ACC112 (cell line): ENCODE results near the gene TEX48.

Source experiments
- H2AFZ ChIP-seq: fragments of 200-600 bp; sonication (generic); one replicate; pipeline ENCODE4 v1.6.0; 2017; ENCODE audit warnings: antibody characterized with exemption, low read length; ENCODE audit not compliant: unreplicated experiment
- H3K27ac ChIP-seq: fragments of 200-600 bp; sonication (generic); 2 replicates; pipeline ENCODE4 v1.5.1; 2014; ENCODE audit warnings: low read depth, mild to moderate bottlenecking, antibody characterized with exemption, low read length, moderate library complexity
- H3K27me3 ChIP-seq: fragments of 200-600 bp; sonication (generic); 2 replicates; pipeline ENCODE4 v1.6.1; 2014; ENCODE audit warnings: mild to moderate bottlenecking, antibody characterized with exemption, low read length, moderate library complexity, mixed read lengths; ENCODE audit not compliant: insufficient read depth
- H3K36me3 ChIP-seq: fragments of 200-600 bp; sonication (generic); 2 replicates; pipeline ENCODE4 v1.6.1; 2016; ENCODE audit warnings: mild to moderate bottlenecking, antibody characterized with exemption, low read length, moderate library complexity, mixed read lengths; ENCODE audit not compliant: insufficient read depth
- H3K4me1 ChIP-seq: fragments of 200-600 bp; sonication (generic); one replicate; pipeline ENCODE4 v1.6.1; 2016; ENCODE audit warnings: low read length, mixed read lengths; ENCODE audit not compliant: insufficient read depth, unreplicated experiment, control insufficient read depth
- H3K4me3 ChIP-seq: fragments of 200-600 bp; sonication (generic); 2 replicates; pipeline ENCODE4 v1.5.1; 2014; ENCODE audit warnings: mild to moderate bottlenecking, low read depth, low read length
- H3K79me2 ChIP-seq: fragments of 200-600 bp; sonication (generic); one replicate; pipeline ENCODE4 v1.6.0; 2016; ENCODE audit warnings: low read length; ENCODE audit not compliant: control insufficient read depth, unreplicated experiment, insufficient read depth

The TEX48 gene, protein sequence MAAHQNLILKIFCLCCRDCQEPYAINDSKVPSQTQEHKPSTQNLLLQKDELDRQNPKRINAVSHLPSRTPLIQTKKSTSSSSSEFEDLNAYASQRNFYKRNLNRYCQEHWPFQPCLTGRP

GRCh38 chr9:114681594-114682332 lies at the start of gene TEX48:
TSS of gene TEX48 (minus strand) at chr9:114682192. CDS start at chr9:114671723, 10,469 bp downstream.
- H3K36me3 ChIP-seq = no peaks in the 10 kb centered on the region
- H3K27ac ChIP-seq = no peak within 1 kb of the TSS
- H3K79me2 ChIP-seq = no peaks in the 10 kb centered on the region
- H2AFZ ChIP-seq = no peak within 1 kb of the TSS
- H3K27me3 ChIP-seq = no peaks in the 10 kb centered on the region
- no peak within 1 kb of the TSS for H3K4me3 ChIP-seq
- H3K4me1 ChIP-seq = peaks cover 35% of the 10 kb centered on the region

DNA sequence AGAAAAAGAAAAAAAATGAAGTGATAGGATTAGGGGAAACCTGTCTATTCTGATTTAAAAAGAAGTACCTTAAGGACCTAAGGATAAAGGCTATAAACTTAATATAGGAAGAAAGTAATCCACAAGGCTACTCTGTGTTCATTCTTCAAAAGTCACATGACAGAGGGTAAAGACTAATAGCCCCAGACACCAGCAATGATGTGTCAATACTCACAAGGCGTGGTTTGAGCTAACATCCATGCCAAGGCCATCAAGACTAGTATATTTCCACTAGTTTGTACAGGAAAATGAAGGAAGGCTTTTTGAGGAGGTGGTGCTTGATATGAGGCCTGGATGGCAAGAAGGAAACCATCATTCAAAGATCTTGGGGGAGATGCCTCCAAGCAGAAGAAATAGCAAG lies 49.7 kb upstream of the TEX48 start:
- Histone ChIP-seq H3K4me1 (peaks cover 9% of the 10 kb centered on the region), H3K27ac (no peak overlapping the region), H3K4me3 (no peak overlapping the region), H2AFZ (no peak overlapping the region), H3K36me3 (no peaks in the 10 kb centered on the region), H3K79me2 (no peaks in the 10 kb centered on the region), H3K27me3 (no peaks in the 10 kb centered on the region)

DNA sequence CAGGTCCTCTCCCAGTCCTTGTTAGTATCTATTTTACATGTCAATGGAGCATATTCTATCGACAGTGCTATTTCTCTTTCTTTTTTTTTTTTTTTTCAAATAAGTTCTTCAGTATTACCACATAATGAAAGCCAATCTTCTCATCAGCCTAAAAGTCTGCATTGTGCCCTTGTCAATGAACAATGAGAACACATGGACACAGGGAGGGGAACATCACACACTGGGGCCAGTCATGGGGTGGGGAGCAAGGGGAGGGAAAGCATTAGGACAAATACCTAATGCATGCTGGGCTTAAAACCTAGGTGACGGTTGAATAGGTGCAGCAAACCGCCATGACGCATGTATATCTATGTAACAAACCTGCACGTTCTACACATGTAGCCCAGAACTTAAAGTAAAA lies 47.7 kb upstream of the TEX48 start:
- no peaks in the 10 kb centered on the region for H3K36me3 ChIP-seq
- H3K4me3 ChIP-seq = no peak overlapping the region
- H3K79me2 ChIP-seq = no peaks in the 10 kb centered on the region
- peaks cover 9% of the 10 kb centered on the region for H3K4me1 ChIP-seq
- H2AFZ ChIP-seq = no peak overlapping the region
- H3K27me3 ChIP-seq = no peaks in the 10 kb centered on the region
- no peak overlapping the region for H3K27ac ChIP-seq

GRCh38 chr9:114725930-114726329 lies 43.9 kb upstream of the TEX48 start:
- no peaks in the 10 kb centered on the region for H3K4me1 ChIP-seq
- H3K27me3 ChIP-seq = no peaks in the 10 kb centered on the region; the same call in 1 of the 2 replicates
- H2AFZ ChIP-seq = no peak overlapping the region
- no peak overlapping the region for H3K4me3 ChIP-seq
- H3K27ac ChIP-seq = no peak overlapping the region
- no peaks in the 10 kb centered on the region for H3K79me2 ChIP-seq
- H3K36me3 ChIP-seq = no peaks in the 10 kb centered on the region

DNA sequence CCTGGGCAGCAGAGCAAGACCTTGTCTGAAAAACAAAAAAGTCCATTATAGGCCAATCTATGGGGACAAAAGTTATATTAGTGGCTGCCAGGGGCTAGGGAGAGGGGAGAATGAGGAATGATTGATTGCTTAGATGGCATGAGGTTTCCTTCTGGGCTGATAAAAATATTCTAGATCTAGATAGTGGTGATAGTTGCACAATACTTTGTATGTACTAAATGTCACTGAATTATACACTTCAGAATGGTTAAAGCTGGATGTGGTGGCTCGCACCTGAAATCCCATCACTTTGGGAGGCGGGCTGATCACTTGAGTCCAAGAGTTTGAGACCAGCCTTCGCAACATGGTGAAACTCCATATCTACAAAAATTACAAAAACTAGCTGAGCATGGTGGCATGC lies 42.8 kb upstream of the TEX48 start:
- Histone ChIP-seq H3K4me1 (no peaks in the 10 kb centered on the region), H3K36me3 (no peaks in the 10 kb centered on the region), H3K4me3 (no peak overlapping the region), H2AFZ (no peak overlapping the region), H3K27me3 (no peaks in the 10 kb centered on the region; the same call in 1 of the 2 replicates), H3K27ac (no peak overlapping the region), H3K79me2 (no peaks in the 10 kb centered on the region)

DNA sequence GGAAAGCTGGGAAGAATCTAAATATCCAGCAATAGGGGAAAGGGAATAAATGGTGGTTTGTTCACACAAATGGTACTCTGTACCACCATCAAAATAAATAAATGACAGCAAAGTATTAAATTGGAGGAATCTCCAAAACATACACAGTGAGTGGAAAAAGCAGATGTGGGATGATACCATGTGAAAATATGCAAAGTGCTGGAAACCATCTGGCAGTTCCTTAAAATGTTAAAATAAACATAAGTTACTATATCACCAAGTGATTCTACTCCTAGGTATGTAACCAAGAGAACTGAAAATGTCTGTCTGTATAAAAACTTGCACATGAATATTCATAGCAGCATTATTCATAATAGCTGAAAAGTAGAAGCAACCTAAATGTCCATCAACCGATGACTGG lies 41.9 kb upstream of the TEX48 start:
- Histone ChIP-seq H3K27me3 (peaks cover 5% of the 10 kb centered on the region), H2AFZ (no peak overlapping the region), H3K4me1 (no peaks in the 10 kb centered on the region), H3K79me2 (no peaks in the 10 kb centered on the region), H3K27ac (no peak overlapping the region), H3K4me3 (no peak overlapping the region), H3K36me3 (no peaks in the 10 kb centered on the region)

GRCh38 chr9:114722937-114723620 lies 41.1 kb upstream of the TEX48 start:
- Histone ChIP-seq H3K36me3 (no peaks in the 10 kb centered on the region), H3K27me3 (peaks cover 14% of the 10 kb centered on the region), H3K27ac (no peak overlapping the region), H3K79me2 (no peaks in the 10 kb centered on the region), H3K4me1 (no peaks in the 10 kb centered on the region), H2AFZ (no peak overlapping the region), H3K4me3 (no peak overlapping the region)

GRCh38 chr9:114722081-114722621 lies 40.2 kb upstream of the TEX48 start:
- no peak overlapping the region for H3K27ac ChIP-seq
- H3K27me3 ChIP-seq = peaks cover 23% of the 10 kb centered on the region
- no peak overlapping the region for H3K4me3 ChIP-seq
- no peaks in the 10 kb centered on the region for H3K36me3 ChIP-seq
- H3K4me1 ChIP-seq = no peaks in the 10 kb centered on the region
- no peak overlapping the region for H2AFZ ChIP-seq
- H3K79me2 ChIP-seq = no peaks in the 10 kb centered on the region

DNA sequence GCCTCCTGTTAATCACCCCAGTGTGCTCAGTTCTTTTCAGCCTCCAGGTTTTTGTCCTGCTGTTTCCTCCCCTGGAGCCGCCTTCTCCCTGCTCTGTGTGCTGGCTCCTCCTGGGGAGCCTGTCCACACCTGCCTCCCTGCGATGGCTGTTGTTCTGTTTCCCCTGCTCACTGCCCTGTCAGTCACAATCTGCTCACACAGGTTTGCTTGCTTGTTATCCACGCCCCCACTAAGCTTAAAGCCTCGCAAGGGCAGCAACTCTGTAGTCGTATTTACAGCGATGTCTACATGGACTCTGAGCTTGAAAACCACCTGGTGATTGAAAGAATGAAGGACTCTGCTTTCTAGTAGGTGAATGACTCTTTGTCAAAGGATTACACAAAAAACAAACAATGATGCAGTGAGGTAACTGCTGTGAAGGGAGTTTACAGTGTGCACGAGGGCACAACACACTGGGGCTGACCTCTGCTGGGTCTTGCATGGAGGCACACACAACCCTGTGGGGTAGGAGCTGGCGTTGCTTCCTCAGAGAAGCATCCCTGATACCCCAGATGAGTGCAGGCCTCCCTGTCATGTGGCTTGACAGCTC lies 39.6 kb upstream of the TEX48 start:
- Histone ChIP-seq H3K4me3 (no peak overlapping the region), H2AFZ (no peak overlapping the region), H3K4me1 (no peaks in the 10 kb centered on the region), H3K79me2 (no peaks in the 10 kb centered on the region), H3K27me3 (peaks cover 26% of the 10 kb centered on the region), H3K36me3 (no peaks in the 10 kb centered on the region), H3K27ac (no peak overlapping the region)

- no peak overlapping the region for H3K4me3 ChIP-seq
- H3K27me3 ChIP-seq = peaks cover 37% of the 10 kb centered on the region
- H3K79me2 ChIP-seq = no peaks in the 10 kb centered on the region
- no peaks in the 10 kb centered on the region for H3K36me3 ChIP-seq
- no peak overlapping the region for H3K27ac ChIP-seq
- H3K4me1 ChIP-seq = no peaks in the 10 kb centered on the region
- H2AFZ ChIP-seq = no peak overlapping the region
Measured at GRCh38 chr9:114720086-114720676, 38.2 kb upstream of the TEX48 start.
